HG03097 (cell line): ENCODE measurements around the gene SNX27.

Experiments
- ATAC-seq: cut with Tn5 transposase; IDR thresholded peaks from one replicate; pipeline ENCODE4 v1.9.1; 2021; ENCODE audit not compliant: unreplicated experiment, low FRiP score

The SNX27 gene

GRCh38 chr1:151701515-151701914, 89.7 kb downstream of the SNX27 start:
- no peak for ATAC-seq

- ATAC-seq: no peak
Measured at GRCh38 chr1:151702936-151703335, 91.1 kb downstream of the SNX27 start.

GRCh38 chr1:151703813-151704212, 92.0 kb downstream of the SNX27 start:
- no peak for ATAC-seq

- ATAC-seq: no peak
Measured at GRCh38 chr1:151704246-151704645, 92.4 kb downstream of the SNX27 start.

- no peak for ATAC-seq
Measured at GRCh38 chr1:151705146-151705545, 93.3 kb downstream of the SNX27 start.

- no peak for ATAC-seq
Measured at GRCh38 chr1:151705753-151706463, 94.1 kb downstream of the SNX27 start.

GRCh38 chr1:151706464-151707415, 94.9 kb downstream of the SNX27 start:
- no peak for ATAC-seq

- no peak for ATAC-seq
Measured at GRCh38 chr1:151707541-151708065, 95.8 kb downstream of the SNX27 start.

- no peak for ATAC-seq
Measured at GRCh38 chr1:151708891-151709290, 97.0 kb downstream of the SNX27 start.

- ATAC-seq: no peak
Measured at GRCh38 chr1:151710187-151710840, 98.5 kb downstream of the SNX27 start.

GRCh38 chr1:151711044-151711800, 99.4 kb downstream of the SNX27 start:
- ATAC-seq: no peak

- no peak for ATAC-seq
Measured at GRCh38 chr1:151711951-151712350, 100.1 kb downstream of the SNX27 start.

GRCh38 chr1:151713044-151713443, 101.2 kb downstream of the SNX27 start:
- no peak for ATAC-seq

GRCh38 chr1:151713874-151714273, 102.0 kb downstream of the SNX27 start:
- ATAC-seq: no peak

- no peak for ATAC-seq
Measured at GRCh38 chr1:151714820-151715725, 103.2 kb downstream of the SNX27 start.

- ATAC-seq: no peak
Measured at GRCh38 chr1:151715726-151716404, 104.0 kb downstream of the SNX27 start.

- ATAC-seq: no peak
Measured at GRCh38 chr1:151716405-151716762, 104.5 kb downstream of the SNX27 start.

- no peak for ATAC-seq
Measured at GRCh38 chr1:151716771-151717631, 105.2 kb downstream of the SNX27 start, which contains the start of gene CELF3. Gene CELF3, minus strand, starts transcription at chr1:151716803. Its CDS starts 783 bp downstream, at chr1:151716020.
